Esophagus squamous epithelium (tissue), 5 donors: Measurements from ENCODE around the gene C8G. TPM values are rescaled to one million over a fixed set of nuclear protein-coding genes. Genes with fewer than 3 reads are reported as not detected.

Experiments used
- DNase-seq: peaks from one replicate; lab custom pipeline; 2025; lab: John Stamatoyannopoulos, UW
- H3K27ac ChIP-seq, 4 donors: fragments of 200-600 bp; sonication (generic); one replicate each; pipeline ENCODE4 v1.5.1; 2016 to 2019; ENCODE audit warnings: mild to moderate bottlenecking in 1 of 4
- H3K27me3 ChIP-seq, 4 donors: fragments of 200-600 bp; sonication (generic); 1 replicate in 3 of 4; 2 replicates in 1 of 4; pipeline versions ENCODE4 v1.5.1 to v1.6.0; 2017 to 2021; ENCODE audit warnings: antibody characterized with exemption in 1 of 4
- H3K36me3 ChIP-seq, 3 donors: fragments of 200-600 bp; sonication (generic); one replicate each; pipeline ENCODE4 v1.5.1; 2016 to 2019
- H3K4me1 ChIP-seq, 3 donors: fragments of 200-600 bp; sonication (generic); one replicate each; pipeline ENCODE4 v1.5.1; 2017 to 2019
- H3K4me3 ChIP-seq, 4 donors: fragments of 200-600 bp; sonication (generic); 1 replicate in 3 of 4; 2 replicates in 1 of 4; pipeline ENCODE4 v1.5.1; 2016 to 2019; ENCODE audit warnings: mild to moderate bottlenecking in 2 of 4, moderate library complexity in 1 of 4
- H3K9me3 ChIP-seq, 3 donors: fragments of 200-600 bp; sonication (generic); one replicate each; pipeline ENCODE4 v1.5.1; 2016 to 2019
- CTCF ChIP-seq, 6 experiments: fragments of 450-650 bp in 4 of 6; fragments of 200-600 bp in 2 of 6; sonication (generic) in 2 of 6; IDR thresholded peaks; one replicate each; pipeline ENCODE4 v1.5.1; 2016 to 2019; ENCODE audit warnings: antibody characterized with exemption in 6 of 6, mild to moderate bottlenecking in 4 of 6, moderate library complexity in 4 of 6
- POLR2A ChIP-seq, 4 donors: fragments of 450-650 bp; IDR thresholded peaks; one replicate each; pipeline ENCODE4 v1.6.1; 2017; ENCODE audit warnings: antibody characterized with exemption in 4 of 4, mild to moderate bottlenecking in 4 of 4, moderate library complexity in 3 of 4
- WGBS, 2 donors: methylation state at CpG; one replicate each; pipeline ENCODE4 v1.1.5; 2018; 5-methylcytosine and 5-hydroxymethylcytosine counted together
- intact Hi-C: fragments of 100-400 bp; cut with DNase I; formaldehyde crosslinking; loops from one replicate; pipeline ENCODE4 v1.15.0; 2022
- total RNA-seq, 4 donors: library from RNA; depleted of rRNA; stranded (reverse); fragments of >200 nt; gene quantifications; one replicate each; pipeline ENCODE4 v1.1.0, GENCODE V29; 2016
- donor health status: DM: yes; HTN: yes; CAD: no.

The C8G gene
- total RNA-seq, 4 donors from 2014 or later = 1.6 TPM; not detected in 3

- H3K36me3 ChIP-seq = peaks cover 5 to 98% (median 24%) of the 10 kb centered on the region in 3 donors
- no peaks in the 10 kb centered on the region for H3K4me1 ChIP-seq
- no peaks in the 10 kb centered on the region for H3K9me3 ChIP-seq
- no peak overlapping the region for H3K4me3 ChIP-seq
- no peak for DNase-seq
- TF ChIP-seq CTCF (IDR thresholded peaks at IDR 0.05) (no peak), POLR2A (IDR thresholded peaks at IDR 0.05) (no peak)
- intact Hi-C loops = no loop called here
- H3K27me3 ChIP-seq = no peaks in the 10 kb centered on the region
- H3K27ac ChIP-seq = no peak overlapping the region
- 95 to 96% methylated on average over 7 to 10 of the region's 12 CpGs for WGBS, 2 donors
Measured at GRCh38 chr9:136910901-136911245, 34.2 kb upstream of the C8G start.

GRCh38 chr9:136913701-136914438 lies 31.2 kb upstream of the C8G start:
- H3K9me3 ChIP-seq = no peaks in the 10 kb centered on the region
- H3K27me3 ChIP-seq = no peaks in the 10 kb centered on the region
- intact Hi-C loops = no loop called here
- H3K4me1 ChIP-seq = no peaks in the 10 kb centered on the region
- WGBS, 2 donors = 87 to 92% methylated on average over 7 to 14 of the region's 17 CpGs
- H3K4me3 ChIP-seq = no peak overlapping the region
- H3K27ac ChIP-seq = no peak overlapping the region
- TF ChIP-seq POLR2A (IDR thresholded peaks at IDR 0.05) = no peak
- no peak for TF ChIP-seq CTCF (IDR thresholded peaks at IDR 0.05)
- H3K36me3 ChIP-seq = peaks cover 10 to 98% (median 25%) of the 10 kb centered on the region in 3 donors
- DNase-seq = no peak

GRCh38 chr9:136915632-136916329 lies 29.3 kb upstream of the C8G start:
- H3K4me3 ChIP-seq = no peak overlapping the region
- peaks cover 21 to 98% (median 29%) of the 10 kb centered on the region in 3 donors for H3K36me3 ChIP-seq
- TF ChIP-seq POLR2A (IDR thresholded peaks at IDR 0.05) = no peak
- no peak for TF ChIP-seq CTCF (IDR thresholded peaks at IDR 0.05)
- H3K9me3 ChIP-seq = no peaks in the 10 kb centered on the region
- intact Hi-C loops = no loop called here
- no peak for DNase-seq
- H3K27ac ChIP-seq = no peak overlapping the region
- no peaks in the 10 kb centered on the region for H3K27me3 ChIP-seq
- H3K4me1 ChIP-seq = no peaks in the 10 kb centered on the region
- WGBS, 2 donors = 83 to 90% methylated on average over 18 to 20 of the region's 21 CpGs

- intact Hi-C loops = no loop called here
- Histone ChIP-seq H3K4me3 (no peak overlapping the region), H3K36me3 (peaks cover 27 to 98% (median 37%) of the 10 kb centered on the region in 3 donors), H3K27ac (no peak overlapping the region), H3K27me3 (no peaks in the 10 kb centered on the region), H3K9me3 (no peaks in the 10 kb centered on the region), H3K4me1 (peaks cover 0 to 4% (median 0%) of the 10 kb centered on the region in 3 donors)
- WGBS, 2 donors = 89 to 90% methylated on average over 27 to 28 of the region's 32 CpGs
- DNase-seq = no peak
- no peak for TF ChIP-seq POLR2A (IDR thresholded peaks at IDR 0.05)
- no peak for TF ChIP-seq CTCF (IDR thresholded peaks at IDR 0.05)
Measured at GRCh38 chr9:136916330-136917184, 28.5 kb upstream of the C8G start.
